Aorta (tissue), 5 donors: ENCODE data around the gene CCDC110. TPM values are rescaled to one million over a fixed set of nuclear protein-coding genes. Genes with fewer than 3 reads are reported as not detected.

Experiments used
- ATAC-seq: fragments of 200-7000 bp; cut with Tn5 transposase; one replicate; pipeline ENCODE4 v1.9.1; 2022; ENCODE audit warnings: moderate library complexity; ENCODE audit not compliant: low FRiP score
- DNase-seq, 2 donors: peaks; one replicate each; pipeline ENCODE4 v3.0.0-alpha.2; 2020
- H3K27ac ChIP-seq, 2 donors: one replicate each; pipeline ENCODE4 v1.5.1; 2013; ENCODE audit warnings: low read length in 2 of 2, mild to moderate bottlenecking in 2 of 2, moderate library complexity in 2 of 2, control low read depth in 1 of 2, inconsistent platforms in 1 of 2, low read depth in 1 of 2
- H3K27me3 ChIP-seq, 2 donors: one replicate each; pipeline ENCODE4 v1.6.1; 2013; ENCODE audit warnings: control low read depth in 1 of 2, low read length in 1 of 2, mild to moderate bottlenecking in 1 of 2, moderate library complexity in 1 of 2; ENCODE audit not compliant: insufficient read depth in 2 of 2, control insufficient read depth in 1 of 2
- H3K36me3 ChIP-seq, 2 donors: one replicate each; pipeline ENCODE4 v1.6.1; 2013; ENCODE audit warnings: control low read depth in 1 of 2, low read length in 1 of 2, mild to moderate bottlenecking in 1 of 2; ENCODE audit not compliant: insufficient read depth in 2 of 2, control insufficient read depth in 1 of 2
- H3K4me1 ChIP-seq, 2 donors: one replicate each; pipeline ENCODE4 v1.6.1; 2013; ENCODE audit warnings: low read length in 2 of 2, control low read depth in 1 of 2, mild to moderate bottlenecking in 1 of 2, moderate library complexity in 1 of 2; ENCODE audit not compliant: insufficient read depth in 2 of 2, control insufficient read depth in 1 of 2
- H3K4me3 ChIP-seq, 2 donors: one replicate each; pipeline ENCODE4 v1.5.1; 2013; ENCODE audit warnings: low read length in 2 of 2, control low read depth in 1 of 2, mild to moderate bottlenecking in 1 of 2
- H3K9me3 ChIP-seq: one replicate; pipeline ENCODE4 v1.6.1; 2013; ENCODE audit warnings: mild to moderate bottlenecking, low read length; ENCODE audit not compliant: control insufficient read depth
- WGBS, 2 donors: extraction: QIAGEN DNeasy Blood & Tissue Kit; methylation state at CpG; one replicate each; pipeline ENCODE4 v1.1.7; 2013; 5-methylcytosine and 5-hydroxymethylcytosine counted together
- intact Hi-C, 2 donors: fragments of 100-400 bp; cut with DNase I; formaldehyde crosslinking; loops; one replicate each; pipeline versions ENCODE4 v1.14.2 to v1.15.0; 2022
- polyA plus RNA-seq, 2 donors: library from polyadenylated mRNA; stranded (reverse); fragments of 200-250 nt; gene quantifications; one replicate each; pipeline ENCODE4 v1.2.3, GENCODE V29; 2013
- total RNA-seq, 2 donors: library from RNA; stranded (reverse); fragmentation: NEBNext Ultra II Directional; extraction: Animal tissue kit (Norgen Biotek cat#: 25700); gene quantifications; one replicate each; pipeline ENCODE4 v1.2.1, GENCODE V29; 2021
- donor health status: healthy with polysubstance abuse.
- donor health status: Bipolar disorder and iron deficiency.
- donor health status: DM: no; HTN: no; CAD: no.
- donor health status: DM: no; HTN: no; CAD: no.
- donor health status: DM: yes; HTN: yes; CAD: no.

CCDC110 gene
- total and polyA plus RNA-seq, 4 donors, result 1.5 to 5.3 (median 3.4) TPM

DNA sequence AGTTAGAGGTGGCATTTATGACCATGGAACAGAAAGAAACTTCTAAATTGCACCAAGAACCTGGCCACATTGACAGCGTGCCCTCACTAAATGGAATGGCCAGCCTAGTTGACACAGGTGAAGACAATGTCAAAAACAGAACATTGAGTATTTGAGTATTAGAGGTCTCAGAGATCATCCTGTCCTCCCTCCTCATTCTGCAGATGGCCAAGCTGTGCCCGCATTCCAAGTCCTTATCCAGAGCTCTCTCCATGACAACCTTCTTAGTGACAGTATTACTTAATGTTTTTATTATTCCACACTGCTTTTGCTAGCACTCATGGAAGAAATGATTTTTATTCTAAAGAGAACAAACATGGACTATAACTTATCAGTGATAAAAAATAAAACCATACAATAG is 9.9 kb upstream of the CCDC110 start:
- Histone ChIP-seq H3K36me3 (no peaks in the 10 kb centered on the region), H3K27ac (no peak overlapping the region), H3K27me3 (no peaks in the 10 kb centered on the region), H3K9me3 (no peaks in the 10 kb centered on the region), H3K4me3 (no peak overlapping the region), H3K4me1 (peaks cover 0 to 6% of the 10 kb centered on the region in 2 donors)
- WGBS, 2 donors, result 44% methylated on average over 2 of the region's 2 CpGs
- no peak for ATAC-seq
- no peak for DNase-seq
- intact Hi-C loops, result no loop called here

DNA sequence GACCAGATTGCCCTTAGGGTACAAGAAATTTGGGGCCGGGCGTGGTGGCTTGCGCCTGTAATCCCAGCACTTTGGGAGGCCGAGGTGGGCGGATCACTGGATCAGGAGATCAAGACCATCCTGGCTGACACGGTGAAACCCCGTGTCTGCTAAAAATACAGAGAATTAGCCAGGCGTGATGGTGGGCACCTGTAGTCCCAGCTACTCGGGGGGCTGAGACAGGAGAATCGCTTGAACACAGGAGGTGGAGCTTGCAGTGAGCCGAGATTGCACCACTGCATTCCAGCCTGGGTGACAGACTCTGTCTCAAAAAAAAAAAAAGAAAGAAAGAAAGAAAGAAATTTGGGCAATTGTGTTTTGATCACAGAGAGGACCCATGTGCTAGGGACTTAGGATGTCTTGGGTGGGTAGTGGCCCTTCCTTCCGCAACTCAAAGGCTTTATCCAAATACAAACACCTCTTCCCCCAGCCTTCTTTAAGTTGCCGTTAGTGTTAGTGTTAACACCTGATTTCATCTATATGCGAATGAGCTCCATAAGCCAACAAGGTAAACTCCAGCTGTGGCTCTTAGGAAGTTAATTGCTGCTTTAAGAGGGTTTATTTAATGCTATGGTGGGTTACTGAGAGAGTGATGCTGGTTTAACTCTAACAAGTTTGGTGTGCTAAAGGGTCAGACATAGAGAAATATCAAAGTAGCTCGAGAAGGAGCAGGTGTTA is 8.6 kb upstream of the CCDC110 start:
- DNase-seq (no peak), ATAC-seq (no peak)
- no peak overlapping the region for H3K4me3 ChIP-seq
- H3K36me3 ChIP-seq, result no peaks in the 10 kb centered on the region
- WGBS, 2 donors, result 67 to 78% methylated on average over 15 of the region's 15 CpGs
- no peaks in the 10 kb centered on the region for H3K27me3 ChIP-seq
- H3K9me3 ChIP-seq, result no peaks in the 10 kb centered on the region
- peaks cover 0 to 6% of the 10 kb centered on the region in 2 donors for H3K4me1 ChIP-seq
- intact Hi-C loops, result no loop called here
- H3K27ac ChIP-seq, result peak overlapping the region; percentile 28 to 51

DNA sequence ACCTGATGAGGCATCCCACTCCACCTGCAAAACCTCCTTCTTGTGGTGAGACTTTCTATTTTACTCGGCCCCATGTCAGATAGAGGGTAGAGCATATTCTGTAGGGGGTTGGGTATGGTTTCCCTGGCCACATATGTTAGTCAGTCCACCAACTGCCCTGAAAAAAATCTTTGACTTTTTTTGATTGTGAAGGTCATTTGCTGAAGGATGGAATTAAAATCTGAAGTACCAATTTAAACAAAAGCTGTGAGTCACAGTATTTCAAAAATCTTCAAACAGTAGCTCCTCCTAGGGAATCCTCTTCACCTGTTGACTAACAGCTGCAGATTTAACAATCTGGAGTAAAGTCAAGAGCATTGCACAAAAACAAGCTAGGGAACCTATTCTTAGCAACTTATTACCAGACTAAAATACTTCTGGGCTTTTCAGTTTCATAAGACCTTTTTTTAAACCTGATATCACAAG is 8.0 kb upstream of the CCDC110 start:
- H3K27ac ChIP-seq, result peak overlapping the region in 1 of 2 donors; percentile 17
- DNase-seq, result no peak
- 73 to 81% methylated on average over 1 of the region's 1 CpG for WGBS, 2 donors
- intact Hi-C loops, result loop anchor here (5.0 to 10.0 kb wide), 2 partner anchors 118 to 555 kb away; no protein-coding TSS in a partner anchor
- peaks cover 0 to 6% of the 10 kb centered on the region in 2 donors for H3K4me1 ChIP-seq
- no peak for ATAC-seq
- H3K9me3 ChIP-seq, result no peaks in the 10 kb centered on the region
- H3K4me3 ChIP-seq, result no peak overlapping the region
- no peaks in the 10 kb centered on the region for H3K36me3 ChIP-seq
- H3K27me3 ChIP-seq, result no peaks in the 10 kb centered on the region

DNA sequence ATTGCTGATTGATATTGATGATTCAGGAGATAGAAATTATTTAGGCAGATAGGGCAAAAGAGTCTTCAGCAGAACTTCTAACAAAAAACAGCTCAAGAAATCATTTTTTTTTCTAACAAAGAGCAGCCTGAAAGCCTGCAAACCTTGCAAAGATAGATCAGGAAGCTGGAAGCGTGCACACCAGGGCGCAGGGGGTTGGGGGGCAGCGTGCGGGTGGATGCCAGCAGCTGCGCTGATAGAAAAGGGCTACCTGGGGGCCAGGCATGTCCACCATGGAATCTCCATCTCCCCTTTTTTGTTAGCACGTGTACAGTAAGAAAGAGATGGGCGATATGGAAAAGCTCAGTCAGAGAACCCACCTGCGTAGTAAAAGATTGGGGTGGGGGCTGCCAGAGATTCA is 1.7 kb upstream of the CCDC110 start:
- DNase-seq (no peak), ATAC-seq (no peak)
- whole genome bisulfite sequencing, 2 donors, result 98 to 99% methylated on average over 8 of the region's 8 CpGs
- intact Hi-C loops, result loop anchor here (5.0 to 10.0 kb wide), 4 partner anchors 39 to 562 kb away; no protein-coding TSS in a partner anchor
- no peaks in the 10 kb centered on the region for H3K9me3 ChIP-seq
- no peaks in the 10 kb centered on the region for H3K27me3 ChIP-seq
- H3K27ac ChIP-seq, result no peak overlapping the region
- H3K36me3 ChIP-seq, result no peaks in the 10 kb centered on the region
- H3K4me3 ChIP-seq, result no peak overlapping the region
- no peaks in the 10 kb centered on the region for H3K4me1 ChIP-seq

DNA sequence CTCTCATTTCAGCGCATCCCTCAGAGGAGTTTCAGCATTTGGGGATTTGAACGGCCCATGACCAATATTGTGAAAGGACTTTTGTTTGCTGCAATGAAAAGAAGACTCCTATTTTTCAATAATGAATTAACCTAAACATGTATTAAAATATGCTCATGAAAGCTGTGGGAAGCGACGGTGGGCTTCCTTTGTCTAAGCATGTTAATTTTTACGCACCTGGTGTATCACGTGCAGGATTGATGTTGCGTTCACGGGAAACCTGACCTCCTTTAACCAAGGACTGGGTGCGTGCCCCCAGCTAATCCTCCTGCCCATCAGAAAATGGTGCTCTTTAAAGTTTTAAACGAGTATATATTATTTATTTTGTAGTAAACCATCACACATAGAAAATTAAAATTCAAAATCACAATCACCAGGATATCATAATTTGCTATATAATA is 590 bp upstream of the CCDC110 start:
- Histone ChIP-seq H3K27ac (no peak overlapping the region), H3K27me3 (no peaks in the 10 kb centered on the region), H3K4me3 (peak overlapping the region; percentile 73 to 97), H3K36me3 (no peaks in the 10 kb centered on the region), H3K9me3 (no peaks in the 10 kb centered on the region), H3K4me1 (no peaks in the 10 kb centered on the region)
- intact Hi-C loops, result loop anchor here (5.0 to 10.0 kb wide), 4 partner anchors 40 to 563 kb away; no protein-coding TSS in a partner anchor
- no peak for DNase-seq
- WGBS, 2 donors, result 42 to 44% methylated on average over 10 of the region's 10 CpGs
- no peak for ATAC-seq

DNA sequence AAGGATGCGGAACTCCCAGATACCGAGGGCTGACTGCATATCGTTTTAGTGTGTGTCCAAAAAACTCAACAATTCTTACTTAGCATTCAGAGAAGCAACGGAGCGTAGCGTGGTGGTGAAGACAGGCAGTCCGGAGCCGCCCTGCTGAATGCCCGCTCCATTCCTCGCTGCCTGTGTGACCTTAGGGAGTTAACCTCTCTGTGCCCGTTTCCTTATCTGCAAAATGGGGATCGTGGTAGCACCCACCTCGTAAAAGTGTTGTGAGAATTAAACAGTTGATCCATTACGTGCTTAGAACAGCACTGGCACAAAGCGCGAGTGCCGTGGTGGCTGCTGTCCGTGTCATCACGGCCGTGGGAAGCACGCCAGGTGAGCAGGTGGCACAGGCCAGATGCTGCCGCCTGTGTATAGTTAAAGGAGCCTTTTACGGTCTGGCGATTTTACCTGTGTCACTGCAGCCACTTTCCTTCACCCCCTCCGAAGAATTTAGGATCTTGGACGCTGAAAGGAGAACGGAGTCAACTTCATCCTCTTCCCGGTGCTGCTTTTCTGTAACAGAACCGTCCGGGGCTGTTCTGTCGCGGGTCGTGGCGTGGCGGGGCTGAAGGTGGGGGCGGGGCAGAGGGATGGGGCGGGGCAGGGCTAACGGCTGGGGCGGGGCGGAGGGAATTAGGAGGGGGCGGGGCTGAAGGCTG is 885 bp downstream of the CCDC110 start:
- Histone ChIP-seq H3K4me1 (no peaks in the 10 kb centered on the region), H3K27ac (peak overlapping the region in 1 of 2 donors; percentile 61), H3K36me3 (no peaks in the 10 kb centered on the region), H3K4me3 (peak overlapping the region; percentile 60 to 87), H3K27me3 (no peaks in the 10 kb centered on the region), H3K9me3 (no peaks in the 10 kb centered on the region)
- ATAC-seq, result peak; percentile 80
- peak; percentile 68 to 86 for DNase-seq
- intact Hi-C loops, result loop anchor here (2.0 to 10.0 kb wide), 5 partner anchors 42 to 564 kb away; no protein-coding TSS in a partner anchor
- WGBS, 2 donors, result 1% methylated on average over 38 to 41 of the region's 41 CpGs

DNA sequence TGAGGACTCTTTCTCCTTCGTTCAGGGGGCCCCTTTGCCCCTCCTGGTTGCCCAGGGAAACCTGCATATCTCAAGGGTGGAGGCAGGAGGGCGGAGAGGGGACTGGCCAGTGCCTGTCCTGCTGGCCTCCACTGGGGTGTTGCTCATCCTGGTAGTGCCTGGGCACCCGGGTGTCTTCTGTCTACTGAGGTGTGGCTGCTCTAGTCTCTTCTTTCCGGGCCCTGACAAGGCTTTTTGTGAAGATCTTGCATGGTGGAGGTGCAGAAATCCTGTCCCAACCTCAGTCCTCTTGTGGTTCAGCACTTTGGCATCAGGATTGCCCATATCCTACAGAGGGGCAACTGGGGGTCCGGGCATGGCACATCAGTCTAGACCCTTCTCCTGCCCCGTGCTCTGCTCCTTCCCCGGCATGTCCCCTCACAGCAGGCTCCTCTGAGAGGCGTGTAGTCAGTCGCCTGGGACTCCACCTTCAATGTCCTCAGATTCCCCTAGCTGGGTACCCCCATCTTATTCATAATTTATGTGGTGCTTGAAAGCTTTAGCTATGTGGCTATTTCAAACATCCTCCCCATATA is 1.9 kb downstream of the CCDC110 start:
- no peak for DNase-seq

DNA sequence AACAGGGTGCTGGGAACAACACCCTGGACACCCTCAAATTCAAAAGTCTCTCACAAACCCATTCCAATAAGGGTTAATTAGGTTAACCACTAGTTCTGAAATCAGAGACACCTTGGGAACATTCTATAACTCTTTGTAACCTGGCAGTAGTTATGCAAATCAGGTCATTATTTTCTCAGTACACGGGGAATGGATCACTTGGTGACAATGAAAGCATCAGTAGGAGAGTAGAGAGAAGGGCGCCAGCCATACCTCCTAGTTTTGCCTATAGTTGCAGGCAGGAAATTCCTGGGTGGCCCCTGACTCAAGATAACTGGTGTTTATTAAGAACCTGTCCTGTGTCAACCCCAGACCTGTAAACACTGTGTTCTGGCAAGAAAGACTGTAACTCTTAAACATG is 2.5 kb downstream of the CCDC110 start:
- Histone ChIP-seq H3K4me1 (no peaks in the 10 kb centered on the region), H3K27me3 (no peaks in the 10 kb centered on the region), H3K9me3 (no peaks in the 10 kb centered on the region), H3K4me3 (no peak overlapping the region), H3K27ac (no peak overlapping the region), H3K36me3 (no peaks in the 10 kb centered on the region)
- intact Hi-C loops, result loop anchor here (5.0 kb wide), 1 partner anchor 42 kb away; the partner anchor contains the start of gene UFSP2 (in 2 of the 2)
- DNase-seq (no peak), ATAC-seq (no peak)
- WGBS, 2 donors, result 94 to 95% methylated on average over 2 of the region's 2 CpGs

More for the DNA sequence above, 1.9 kb downstream of the CCDC110 start:
- H3K27ac ChIP-seq, result no peak overlapping the region
- intact Hi-C loops, result loop anchor here (2.0 to 10.0 kb wide), 6 partner anchors 42 to 565 kb away; partner anchors contain the start of gene UFSP2 (in 2 of the 2)
- H3K36me3 ChIP-seq, result no peaks in the 10 kb centered on the region
- H3K4me1 ChIP-seq, result no peaks in the 10 kb centered on the region
- no peaks in the 10 kb centered on the region for H3K27me3 ChIP-seq
- 85% methylated on average over 9 of the region's 9 CpGs for WGBS, 2 donors
- no peak overlapping the region for H3K4me3 ChIP-seq
- no peak for ATAC-seq
- no peaks in the 10 kb centered on the region for H3K9me3 ChIP-seq
